Hippocampal formation (tissue), 2 donors: ENCODE data around the gene GPR55.

Experiments
- DNase-seq, 2 donors: peaks; one replicate each; lab custom pipeline; 2025; lab: John Stamatoyannopoulos, UW

The GPR55 gene

DNA sequence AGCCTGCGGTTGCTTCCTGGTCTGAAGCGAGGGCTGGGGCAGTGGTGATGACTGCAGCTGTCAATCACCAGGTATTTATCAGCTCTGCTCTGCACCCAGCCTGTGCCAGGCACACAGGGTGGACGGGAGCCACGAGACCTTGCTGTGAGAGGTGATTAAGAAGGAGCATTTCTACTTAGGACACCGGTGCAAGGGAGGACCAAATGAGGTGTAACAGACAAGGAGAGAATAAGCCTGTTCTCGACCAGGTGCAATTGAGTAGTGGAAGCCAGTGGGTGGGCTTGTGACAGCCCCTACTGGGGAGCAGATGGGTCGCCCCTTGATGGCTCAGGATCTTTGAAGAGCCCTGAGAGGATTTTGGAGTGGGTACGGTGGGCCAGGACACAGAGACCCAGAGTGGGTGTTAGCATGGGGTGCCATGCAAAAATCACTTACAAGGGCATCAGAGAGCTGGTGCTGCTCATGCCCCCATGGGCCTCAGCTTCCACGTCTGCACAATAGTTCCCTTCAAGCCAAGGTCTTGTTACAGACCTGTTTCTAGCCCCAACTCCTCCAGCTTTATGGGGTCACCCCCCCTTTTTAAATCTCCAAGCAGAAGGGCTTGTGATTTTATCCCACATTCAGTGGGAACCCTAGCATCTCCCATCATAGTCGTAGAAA is 24.6 kb downstream of the GPR55 start:
- no peak for DNase-seq

- no peak for DNase-seq
These were observed 25.3 kb downstream of the GPR55 start for GRCh38 chr2:230899786-230900185.

- peak in 1 of 2 donors; percentile 51 for DNase-seq
These were observed 25.8 kb downstream of the GPR55 start for GRCh38 chr2:230899287-230899686.

DNA sequence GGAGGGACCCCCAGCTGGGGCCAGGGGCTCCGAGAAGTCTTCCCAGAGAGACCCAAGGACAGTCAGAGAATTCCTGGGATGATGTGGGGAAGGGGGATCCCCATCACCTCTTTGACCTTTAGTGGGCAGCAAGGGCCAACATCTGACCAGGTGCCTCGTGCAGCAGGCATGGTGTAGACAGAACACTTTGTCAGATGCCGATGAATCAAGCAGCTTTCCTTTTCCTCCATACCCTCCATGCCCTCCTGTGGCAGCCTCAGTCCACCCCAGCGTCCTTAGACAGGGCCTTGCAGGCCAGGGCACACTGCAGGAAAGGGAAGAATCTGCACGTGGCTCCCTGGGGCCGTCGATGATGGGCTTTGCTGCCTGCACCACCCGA is 26.3 kb downstream of the GPR55 start:
- DNase-seq = no peak

- no peak for DNase-seq
These were observed 26.9 kb downstream of the GPR55 start for GRCh38 chr2:230898016-230898712.

- DNase-seq = no peak
These were observed 28.5 kb downstream of the GPR55 start for GRCh38 chr2:230896346-230897115.

- DNase-seq = no peak
These were observed 29.3 kb downstream of the GPR55 start for GRCh38 chr2:230895536-230896345.

DNA sequence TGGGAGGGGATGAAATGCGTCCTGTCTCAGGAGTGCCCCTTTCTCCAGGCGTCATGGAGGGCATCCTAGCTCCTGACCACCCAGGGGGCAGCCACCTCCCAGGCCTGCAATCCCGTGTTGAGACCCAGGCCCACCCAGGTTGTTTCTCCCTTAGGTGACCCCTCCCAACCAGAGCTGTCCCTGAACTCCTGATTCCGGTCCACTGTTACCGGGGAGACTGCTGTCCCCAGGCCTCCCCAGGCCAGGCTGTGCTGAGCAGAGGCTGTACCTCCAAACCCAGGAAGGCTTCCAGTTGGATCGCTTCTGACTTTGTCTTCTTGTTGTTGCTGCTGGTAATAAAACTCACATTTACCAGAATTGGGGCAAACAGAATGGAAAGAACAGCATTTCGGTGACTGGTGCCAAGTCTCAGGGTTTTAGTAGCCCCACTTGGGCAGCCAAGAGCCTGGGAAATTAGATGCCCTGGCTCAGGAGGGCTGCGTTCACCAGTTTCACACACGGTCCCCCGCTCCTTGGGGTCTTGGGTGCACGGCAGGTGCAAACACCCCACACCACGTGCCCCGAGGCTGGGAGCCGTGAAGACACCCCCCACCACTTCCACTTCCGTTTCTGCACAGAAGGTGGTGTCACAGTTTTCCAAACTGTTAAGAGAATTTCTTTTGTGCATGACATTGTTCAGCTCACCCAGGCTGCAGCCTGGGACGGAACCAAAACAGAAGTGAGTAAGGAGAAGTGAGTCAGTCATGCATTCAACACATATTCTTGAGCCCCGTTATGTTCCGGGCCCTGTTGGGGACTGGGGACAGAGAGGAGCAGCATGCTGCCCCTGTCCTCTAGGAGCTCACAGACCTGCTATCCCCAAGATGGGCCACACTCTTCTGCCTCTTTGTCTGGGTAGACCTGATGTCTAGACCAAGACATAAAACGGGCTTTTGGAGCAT is 30.9 kb downstream of the GPR55 start:
- DNase-seq = peak in 1 of 2 donors; percentile 18

DNA sequence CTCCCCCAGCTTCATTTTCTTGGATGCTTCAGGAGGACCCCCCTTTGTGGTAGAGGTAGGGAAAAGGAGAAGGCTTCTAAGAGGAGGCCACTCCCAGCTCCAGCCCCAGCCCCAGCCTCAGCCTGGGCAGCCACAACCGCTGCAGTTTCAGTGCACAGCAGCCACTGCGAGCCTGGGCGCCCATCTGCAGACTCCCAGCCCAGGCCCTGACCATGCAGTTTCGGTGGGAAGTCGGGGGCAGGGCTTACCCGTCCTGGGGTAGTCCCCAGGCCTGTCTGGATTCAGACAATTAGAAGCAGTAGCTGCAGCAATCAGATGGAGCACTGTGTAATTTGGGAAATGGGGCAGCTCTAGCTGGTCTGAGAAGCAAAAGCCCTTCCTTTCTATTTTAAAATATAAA is 31.7 kb downstream of the GPR55 start:
- peak in 1 of 2 donors; percentile 34 for DNase-seq

DNA sequence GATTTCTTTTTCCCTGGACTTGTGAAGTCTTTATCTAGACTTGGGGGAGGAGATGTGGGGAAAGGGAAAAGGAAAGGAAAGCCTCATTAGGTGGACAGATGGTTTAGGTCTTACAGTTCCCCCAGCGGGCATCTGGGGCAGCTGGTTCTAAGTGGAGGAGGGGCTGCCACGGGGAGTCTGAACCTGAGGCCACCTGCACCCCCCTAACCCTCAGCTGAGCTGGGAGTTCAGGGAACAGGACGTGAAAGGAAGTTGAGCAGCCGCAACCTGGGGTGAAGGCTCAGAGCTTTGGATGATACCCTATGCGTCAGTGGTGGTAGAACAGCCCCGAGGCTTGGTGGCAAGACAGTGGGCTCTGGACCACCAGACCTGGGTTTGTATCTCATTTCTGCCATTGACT is 33.5 kb downstream of the GPR55 start:
- DNase-seq = no peak

GRCh38 chr2:230891064-230891463 is 34.0 kb downstream of the GPR55 start:
- no peak for DNase-seq

GRCh38 chr2:230890646-230891045 is 34.4 kb downstream of the GPR55 start:
- DNase-seq = peak in 1 of 2 donors; percentile 20

- DNase-seq = no peak
These were observed 35.0 kb downstream of the GPR55 start for GRCh38 chr2:230889911-230890601.

DNA sequence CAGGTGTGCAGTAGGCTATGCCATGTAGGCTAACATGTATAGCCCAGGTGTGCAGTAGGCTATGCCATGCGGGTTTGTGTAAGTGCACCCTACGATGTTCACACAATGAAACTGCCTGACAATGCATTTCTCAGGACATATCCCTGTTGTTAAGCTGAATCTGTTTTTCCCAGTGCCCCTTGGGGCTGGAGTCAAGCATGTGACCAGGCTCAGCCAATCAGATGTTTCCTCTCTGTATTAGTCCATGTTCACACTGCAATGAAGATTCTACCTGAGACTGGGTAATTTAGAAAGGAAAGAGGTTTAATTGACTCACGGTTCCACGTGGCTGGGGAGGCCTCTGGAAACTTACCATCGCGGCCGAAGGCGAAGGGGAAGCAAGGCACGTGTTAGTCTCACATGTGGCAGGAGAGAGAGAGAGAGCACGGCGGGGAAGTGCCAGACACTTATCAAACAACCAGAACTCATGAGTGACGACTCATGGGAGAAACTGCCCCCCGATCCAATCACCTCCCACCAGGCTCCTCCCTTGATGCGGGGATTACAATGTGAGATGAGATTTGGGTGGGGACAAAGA is 36.1 kb downstream of the GPR55 start:
- DNase-seq = no peak

- DNase-seq = no peak
These were observed 37.7 kb downstream of the GPR55 start for GRCh38 chr2:230887342-230887741.

DNA sequence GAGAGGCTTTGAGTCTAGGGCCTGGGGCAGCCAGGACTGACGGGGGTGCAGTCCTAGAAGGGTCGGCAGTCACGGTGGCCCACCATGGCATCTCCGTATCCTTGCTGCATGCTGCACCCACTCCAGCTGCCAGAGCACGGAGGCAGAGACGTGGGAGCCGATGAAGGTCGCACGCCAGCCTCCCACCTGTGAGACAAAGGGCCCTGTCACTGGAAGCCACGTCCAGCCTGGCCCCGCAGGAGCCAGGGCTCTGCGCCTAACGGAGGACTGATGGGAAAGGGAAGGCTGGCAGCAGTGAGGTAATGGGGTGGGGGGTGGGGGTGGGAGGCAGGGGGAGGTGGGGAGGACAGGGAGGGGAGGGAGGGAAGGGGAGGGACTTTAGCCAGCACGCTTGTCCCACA is 38.4 kb downstream of the GPR55 start:
- DNase-seq = no peak

- DNase-seq = no peak
These were observed 38.8 kb downstream of the GPR55 start for GRCh38 chr2:230886206-230886605.

DNA sequence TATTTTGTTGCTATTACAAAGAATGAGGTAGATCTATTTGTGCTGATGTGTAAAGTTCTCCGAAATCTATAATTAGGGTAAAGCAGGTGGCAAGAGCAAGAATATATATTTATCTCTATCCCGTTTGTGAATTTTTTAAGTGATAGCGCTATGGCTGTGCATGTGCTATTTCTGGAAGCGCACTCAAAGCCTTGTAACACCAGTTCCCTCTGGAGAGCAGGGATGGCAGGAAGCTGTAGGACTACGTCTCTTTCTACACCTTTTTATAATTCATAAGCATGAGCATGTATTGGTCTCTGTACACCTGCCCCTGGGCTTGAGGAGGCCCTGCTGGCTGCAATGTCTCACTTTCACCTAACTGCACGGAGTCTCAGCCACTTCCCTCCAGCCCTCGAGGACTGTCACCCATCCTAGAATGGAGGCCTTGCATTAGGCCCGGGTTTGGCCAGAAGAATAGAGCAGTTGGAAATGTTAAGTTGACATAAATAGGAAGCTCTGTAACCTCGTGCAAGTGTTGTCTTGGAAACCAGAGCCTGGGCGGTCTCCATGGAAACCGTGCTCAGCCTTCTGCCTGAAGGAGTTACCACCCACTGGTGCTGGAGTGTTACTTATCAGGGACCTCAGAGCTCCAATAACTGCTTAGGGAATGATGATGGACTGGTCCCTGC is 39.4 kb downstream of the GPR55 start:
- DNase-seq = peak; percentile 29 to 62

GRCh38 chr2:230881840-230882239 is 43.2 kb downstream of the GPR55 start:
- DNase-seq = no peak
